ENCODE measurements around the gene ANO7. TPM values are rescaled to one million over a fixed set of nuclear protein-coding genes. Genes with fewer than 3 reads are reported as not detected.

Gene ANO7
- total RNA-seq, 2 experiments from 2014 or later: 0.14 to 0.25 TPM

- CTCF ChIA-PET: no interaction called here
- no peak overlapping the region for H3K4me3 Mint-ChIP-seq
- H3K27ac ChIP-seq (ENCODE audit: low read depth in 1 of 2, low read length in 2 of 2): no peak overlapping the region
- ATAC-seq (ENCODE audit: poor library complexity) (no peak), DNase-seq (no peak)
- no peaks in the 10 kb centered on the region for H3K27me3 Mint-ChIP-seq
- H3K9me3 Mint-ChIP-seq: no peaks in the 10 kb centered on the region
- intact Hi-C loops (cut with DNase I, micrococcal nuclease): loop anchor here (10.0 kb wide), 3 partner anchors 144 to 576 kb away; partner anchors contain the start of gene D2HGDH (in 1 of the 2)
- H3K36me3 Mint-ChIP-seq (ENCODE audit: low read depth): peaks cover 69% of the 10 kb centered on the region
- H3K27me3 ChIP-seq (ENCODE audit: control insufficient read depth in 1 of 2, insufficient read depth in 2 of 2, low read length in 2 of 2): no peaks in the 10 kb centered on the region
- peaks cover 10% of the 10 kb centered on the region for H3K4me1 Mint-ChIP-seq (ENCODE audit: low read depth)
- peaks cover 65% of the 10 kb centered on the region for H3K36me3 ChIP-seq (ENCODE audit: insufficient read depth, low read length)
- H3K4me3 ChIP-seq (ENCODE audit: low read length): no peak overlapping the region
- no peak for TF ChIP-seq CTCF (IDR thresholded peaks at IDR 0.05)
- H3K27ac Mint-ChIP-seq: no peak overlapping the region
- peaks cover 7% of the 10 kb centered on the region for H3K4me1 ChIP-seq (ENCODE audit: insufficient read depth, low read length)
- POLR2A ChIA-PET: no interaction called here
- H3K9me3 ChIP-seq (ENCODE audit: control insufficient read depth in 1 of 2, insufficient read depth in 1 of 2, low read length in 2 of 2): no peaks in the 10 kb centered on the region
Measured at GRCh38 chr2:241158546-241158900, 30.0 kb upstream of the ANO7 start.

GRCh38 chr2:241159116-241159515 lies 29.4 kb upstream of the ANO7 start:
- intact Hi-C loops (cut with DNase I, micrococcal nuclease): loop anchor here (10.0 kb wide), 3 partner anchors 144 to 576 kb away; partner anchors contain the start of gene D2HGDH (in 1 of the 2)
- Histone ChIP-seq H3K27ac (ENCODE audit: low read depth in 1 of 2, low read length in 2 of 2) (no peak overlapping the region), H3K4me3 (ENCODE audit: low read length) (no peak overlapping the region), H3K27me3 (ENCODE audit: control insufficient read depth in 1 of 2, insufficient read depth in 2 of 2, low read length in 2 of 2) (no peaks in the 10 kb centered on the region), H3K36me3 (ENCODE audit: insufficient read depth, low read length) (peaks cover 68% of the 10 kb centered on the region), H3K4me1 (ENCODE audit: insufficient read depth, low read length) (peaks cover 7% of the 10 kb centered on the region), H3K9me3 (ENCODE audit: control insufficient read depth in 1 of 2, insufficient read depth in 1 of 2, low read length in 2 of 2) (no peaks in the 10 kb centered on the region)
- Mint-ChIP-seq H3K4me3 (no peak overlapping the region), H3K27me3 (no peaks in the 10 kb centered on the region), H3K27ac (no peak overlapping the region), H3K9me3 (no peaks in the 10 kb centered on the region), H3K36me3 (ENCODE audit: low read depth) (peaks cover 74% of the 10 kb centered on the region), H3K4me1 (ENCODE audit: low read depth) (peaks cover 9% of the 10 kb centered on the region)
- ATAC-seq (ENCODE audit: poor library complexity) (no peak), DNase-seq (no peak)
- ChIA-PET CTCF (no interaction called here), POLR2A (no interaction called here)
- no peak for TF ChIP-seq CTCF (IDR thresholded peaks at IDR 0.05)

- intact Hi-C loops (cut with DNase I, micrococcal nuclease): loop anchor here in 1 of 2 experiments (1.0 kb wide), 1 partner anchor 30 kb away; no protein-coding TSS in a partner anchor
- Histone ChIP-seq H3K4me3 (ENCODE audit: low read length) (no peak overlapping the region), H3K36me3 (ENCODE audit: insufficient read depth, low read length) (peaks cover 70% of the 10 kb centered on the region), H3K9me3 (ENCODE audit: control insufficient read depth in 1 of 2, insufficient read depth in 1 of 2, low read length in 2 of 2) (no peaks in the 10 kb centered on the region), H3K4me1 (ENCODE audit: insufficient read depth, low read length) (peaks cover 7% of the 10 kb centered on the region), H3K27me3 (ENCODE audit: control insufficient read depth in 1 of 2, insufficient read depth in 2 of 2, low read length in 2 of 2) (no peaks in the 10 kb centered on the region), H3K27ac (ENCODE audit: low read depth in 1 of 2, low read length in 2 of 2) (no peak overlapping the region)
- ChIA-PET POLR2A (no interaction called here), CTCF (no interaction called here)
- TF ChIP-seq CTCF (IDR thresholded peaks at IDR 0.05): no peak
- H3K4me3 Mint-ChIP-seq: no peak overlapping the region
- no peak for DNase-seq
- H3K36me3 Mint-ChIP-seq (ENCODE audit: low read depth): peaks cover 73% of the 10 kb centered on the region
- no peaks in the 10 kb centered on the region for H3K9me3 Mint-ChIP-seq
- H3K27me3 Mint-ChIP-seq: no peaks in the 10 kb centered on the region
- H3K4me1 Mint-ChIP-seq (ENCODE audit: low read depth): peaks cover 9% of the 10 kb centered on the region
- no peak for ATAC-seq (ENCODE audit: poor library complexity)
- H3K27ac Mint-ChIP-seq: no peak overlapping the region
Measured at GRCh38 chr2:241160318-241160717, 28.2 kb upstream of the ANO7 start.

Data from CD4-positive, alpha-beta T cell (primary cell).